ENCODE data around the gene FBXO21.
A peak's percentile ranks its signal among the peaks of the same experiment; 100 is the strongest.

DNA sequence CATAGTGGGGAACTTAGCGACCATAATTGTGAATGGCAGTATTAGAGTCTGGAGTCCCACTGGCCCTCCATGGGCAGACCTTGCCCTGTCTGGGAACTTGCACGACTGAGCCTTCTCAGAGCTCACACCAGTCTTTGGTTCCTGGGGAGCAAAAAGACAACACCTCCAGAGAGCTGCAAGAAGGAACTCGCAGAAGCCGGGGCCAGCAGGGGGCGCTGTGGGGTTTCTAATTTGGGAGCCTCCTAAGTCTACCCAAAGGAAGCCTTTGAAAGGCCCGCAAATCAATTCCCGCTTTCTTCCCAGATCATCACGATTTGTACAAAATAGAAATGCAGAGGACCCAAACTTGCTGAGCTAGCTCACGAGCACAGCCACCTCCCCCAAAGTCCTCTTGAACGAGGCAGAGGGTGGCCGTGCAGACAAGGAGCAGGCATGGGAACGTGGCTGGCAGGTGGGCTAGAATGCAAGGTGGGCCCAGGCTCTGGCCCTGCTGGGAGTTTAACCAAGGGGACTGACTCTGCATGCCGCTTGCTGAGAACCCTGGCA, 46.3 kb upstream of the FBXO21 start:
- peak; percentile 49 for TF ChIP-seq CTCF (conservative IDR thresholded peaks at IDR 0.05; ENCODE audit: low read depth, low read length)
- TF ChIP-seq, protein P1, sequence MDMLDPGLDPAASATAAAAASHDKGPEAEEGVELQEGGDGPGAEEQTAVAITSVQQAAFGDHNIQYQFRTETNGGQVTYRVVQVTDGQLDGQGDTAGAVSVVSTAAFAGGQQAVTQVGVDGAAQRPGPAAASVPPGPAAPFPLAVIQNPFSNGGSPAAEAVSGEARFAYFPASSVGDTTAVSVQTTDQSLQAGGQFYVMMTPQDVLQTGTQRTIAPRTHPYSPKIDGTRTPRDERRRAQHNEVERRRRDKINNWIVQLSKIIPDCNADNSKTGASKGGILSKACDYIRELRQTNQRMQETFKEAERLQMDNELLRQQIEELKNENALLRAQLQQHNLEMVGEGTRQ (IDR thresholded peaks at IDR 0.05; ENCODE audit: low read depth, low read length): no peak
- TF ChIP-seq SMC3 (IDR thresholded peaks at IDR 0.05; ENCODE audit: low read depth, low read length): peak; percentile 36; the same call in 1 of the 2 replicates
- no peak for TF ChIP-seq POLR2A (IDR thresholded peaks at IDR 0.05; ENCODE audit: low read depth, low read length)
- TF ChIP-seq RFX5 (IDR thresholded peaks at IDR 0.05; ENCODE audit: low read depth, low read length): no peak
- no peak for TF ChIP-seq NFE2L2 (IDR thresholded peaks at IDR 0.05; ENCODE audit: low read depth, low read length)
